WERI-Rb-1 (cell line): ENCODE results near the gene RBMS1.

Experiments used
- DNase-seq: peaks from one replicate; pipeline ENCODE4 v3.0.0-alpha.2; 2020
- H3K27ac ChIP-seq: fragments of 250-450 bp; sonication (Bioruptor Pico); 2 replicates; pipeline ENCODE4 v1.5.1; 2020; ENCODE audit warnings: mild to moderate bottlenecking, moderate library complexity
- H3K27me3 ChIP-seq: fragments of 250-450 bp; sonication (Bioruptor Pico); 2 replicates; pipeline ENCODE4 v1.5.1; 2021; ENCODE audit warnings: mild to moderate bottlenecking, low read depth, moderate library complexity; ENCODE audit not compliant: insufficient read depth, severe bottlenecking
- H3K36me3 ChIP-seq: fragments of 250-450 bp; sonication (Bioruptor Pico); 2 replicates; pipeline ENCODE4 v1.5.1; 2020; ENCODE audit warnings: mild to moderate bottlenecking, moderate library complexity
- H3K4me3 ChIP-seq: 2 replicates; pipeline ENCODE4 v1.5.1; 2011; ENCODE audit warnings: low read depth, mild to moderate bottlenecking, control low read depth, low read length
- H3K9me3 ChIP-seq: fragments of 250-450 bp; sonication (Bioruptor Pico); 2 replicates; pipeline ENCODE4 v1.5.1; 2021; ENCODE audit warnings: mild to moderate bottlenecking, moderate library complexity; ENCODE audit not compliant: severe bottlenecking
- TF ChIP-seq, protein P1 (sequence below): IDR thresholded peaks from 2 replicates; pipeline ENCODE4 v1.5.1; 2011; ENCODE audit warnings: low read depth, mild to moderate bottlenecking, control low read depth, inconsistent platforms, low read length

The RBMS1 gene

DNA sequence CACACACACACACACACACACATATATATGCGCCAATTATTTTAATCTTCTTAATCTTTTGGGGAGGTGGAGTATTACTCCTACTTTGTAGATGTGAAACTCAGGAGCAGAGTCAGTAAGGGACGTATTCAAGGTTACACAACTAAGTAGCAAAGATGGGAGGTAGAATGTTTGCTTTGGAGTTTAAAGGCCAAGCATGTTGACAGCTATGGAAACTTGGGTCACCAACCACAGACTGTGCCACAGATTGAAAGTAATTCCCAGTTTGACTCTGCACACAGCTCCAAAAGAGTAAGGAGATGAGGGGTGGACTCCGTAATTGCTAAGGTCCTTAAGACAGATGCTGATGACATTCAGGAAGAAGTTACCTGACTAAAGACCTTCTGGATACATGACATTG lies 168.7 kb downstream of the RBMS1 start:
- H3K9me3 ChIP-seq, result no peaks in the 10 kb centered on the region
- no peak for DNase-seq
- H3K4me3 ChIP-seq, result no peak overlapping the region
- TF ChIP-seq, protein P1, sequence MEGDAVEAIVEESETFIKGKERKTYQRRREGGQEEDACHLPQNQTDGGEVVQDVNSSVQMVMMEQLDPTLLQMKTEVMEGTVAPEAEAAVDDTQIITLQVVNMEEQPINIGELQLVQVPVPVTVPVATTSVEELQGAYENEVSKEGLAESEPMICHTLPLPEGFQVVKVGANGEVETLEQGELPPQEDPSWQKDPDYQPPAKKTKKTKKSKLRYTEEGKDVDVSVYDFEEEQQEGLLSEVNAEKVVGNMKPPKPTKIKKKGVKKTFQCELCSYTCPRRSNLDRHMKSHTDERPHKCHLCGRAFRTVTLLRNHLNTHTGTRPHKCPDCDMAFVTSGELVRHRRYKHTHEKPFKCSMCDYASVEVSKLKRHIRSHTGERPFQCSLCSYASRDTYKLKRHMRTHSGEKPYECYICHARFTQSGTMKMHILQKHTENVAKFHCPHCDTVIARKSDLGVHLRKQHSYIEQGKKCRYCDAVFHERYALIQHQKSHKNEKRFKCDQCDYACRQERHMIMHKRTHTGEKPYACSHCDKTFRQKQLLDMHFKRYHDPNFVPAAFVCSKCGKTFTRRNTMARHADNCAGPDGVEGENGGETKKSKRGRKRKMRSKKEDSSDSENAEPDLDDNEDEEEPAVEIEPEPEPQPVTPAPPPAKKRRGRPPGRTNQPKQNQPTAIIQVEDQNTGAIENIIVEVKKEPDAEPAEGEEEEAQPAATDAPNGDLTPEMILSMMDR, result no peak
- H3K27ac ChIP-seq, result no peak overlapping the region
- no peaks in the 10 kb centered on the region for H3K36me3 ChIP-seq
- H3K27me3 ChIP-seq, result no peaks in the 10 kb centered on the region

DNA sequence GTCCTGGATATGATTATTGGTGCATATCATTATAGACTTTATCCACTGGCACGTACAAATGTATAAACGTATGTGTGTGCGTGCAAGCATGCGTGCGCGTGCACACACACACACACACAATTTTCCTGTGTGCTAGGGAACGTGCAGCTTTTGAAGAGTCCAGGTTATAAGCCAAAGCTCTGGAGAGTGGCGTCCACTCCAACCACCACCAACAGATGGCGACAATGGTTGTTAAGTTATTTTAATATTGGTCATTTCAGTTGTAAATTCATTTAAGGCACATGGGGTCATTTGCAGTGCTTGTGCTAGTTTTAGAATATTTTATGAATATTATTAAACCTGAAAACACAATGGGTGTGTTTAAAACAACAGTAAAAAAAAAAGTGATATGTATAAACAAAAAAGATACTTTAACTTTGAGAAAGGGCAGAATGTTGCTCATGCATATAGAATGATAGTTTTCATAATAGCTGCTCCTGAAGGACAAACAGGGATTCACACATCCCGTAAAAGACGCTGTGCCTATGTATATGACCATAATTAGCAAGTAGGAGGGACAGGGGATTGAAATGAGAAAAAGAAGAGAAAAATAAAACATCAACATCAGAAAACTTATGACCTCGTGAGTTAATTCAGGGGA lies 169.3 kb downstream of the RBMS1 start:
- peak; percentile 53 for DNase-seq
- no peaks in the 10 kb centered on the region for H3K9me3 ChIP-seq
- H3K36me3 ChIP-seq, result no peaks in the 10 kb centered on the region
- H3K27ac ChIP-seq, result no peak overlapping the region
- H3K27me3 ChIP-seq, result no peaks in the 10 kb centered on the region
- TF ChIP-seq, protein P1, result peak; percentile 66
- H3K4me3 ChIP-seq, result no peak overlapping the region

DNA sequence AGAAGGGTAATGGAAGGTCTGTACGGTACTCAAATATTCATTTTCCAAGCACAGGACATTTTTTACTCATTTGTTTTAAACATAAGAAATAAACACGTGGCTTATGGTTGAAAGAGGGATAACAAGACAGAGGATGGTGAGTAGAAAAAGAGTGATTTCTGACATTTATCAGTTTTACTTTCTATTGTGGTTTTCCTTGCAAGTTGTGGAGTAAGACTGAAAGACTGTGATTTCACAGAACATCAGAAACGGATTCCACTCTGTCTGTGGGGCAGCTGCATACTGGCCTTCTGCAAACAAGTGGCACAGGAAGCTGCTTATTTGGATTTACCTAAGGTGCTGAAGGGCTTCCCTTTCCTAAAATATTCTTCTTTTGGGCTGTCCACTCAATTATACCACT lies 171.3 kb downstream of the RBMS1 start:
- Histone ChIP-seq H3K36me3 (no peaks in the 10 kb centered on the region), H3K4me3 (no peak overlapping the region), H3K27ac (no peak overlapping the region), H3K27me3 (no peaks in the 10 kb centered on the region), H3K9me3 (no peaks in the 10 kb centered on the region)
- no peak for DNase-seq
- TF ChIP-seq, protein P1, result no peak

- Histone ChIP-seq H3K4me3 (no peak overlapping the region), H3K36me3 (no peaks in the 10 kb centered on the region), H3K27me3 (no peaks in the 10 kb centered on the region), H3K27ac (no peak overlapping the region), H3K9me3 (no peaks in the 10 kb centered on the region)
- TF ChIP-seq, protein P1, result no peak
- DNase-seq, result no peak
These were observed 172.6 kb downstream of the RBMS1 start for GRCh38 chr2:160321006-160321405.

DNA sequence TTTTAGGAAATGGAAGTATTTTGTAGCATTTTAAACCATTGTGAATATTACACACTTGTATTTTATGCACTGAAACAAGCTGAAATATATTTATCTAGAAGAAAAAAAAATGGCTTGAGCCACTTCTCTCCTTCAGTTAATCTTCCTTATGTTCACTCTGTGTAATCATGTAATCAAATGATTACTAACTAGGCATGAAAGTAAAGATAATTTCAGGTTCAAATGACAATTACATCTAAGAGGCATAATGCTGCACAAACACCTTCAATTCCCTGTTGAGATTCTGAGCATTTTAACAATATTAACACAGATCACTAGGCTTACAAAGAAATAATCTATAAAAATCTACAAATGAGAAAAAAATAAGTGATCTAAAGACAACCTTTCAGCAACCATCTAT lies 173.9 kb downstream of the RBMS1 start:
- no peaks in the 10 kb centered on the region for H3K36me3 ChIP-seq
- no peaks in the 10 kb centered on the region for H3K9me3 ChIP-seq
- no peaks in the 10 kb centered on the region for H3K27me3 ChIP-seq
- H3K27ac ChIP-seq, result no peak overlapping the region
- TF ChIP-seq, protein P1, result no peak
- DNase-seq, result no peak
- H3K4me3 ChIP-seq, result no peak overlapping the region

GRCh38 chr2:160318218-160318617 lies 175.4 kb downstream of the RBMS1 start:
- TF ChIP-seq, protein P1, result no peak
- no peaks in the 10 kb centered on the region for H3K36me3 ChIP-seq
- DNase-seq, result no peak
- H3K4me3 ChIP-seq, result no peak overlapping the region
- no peak overlapping the region for H3K27ac ChIP-seq
- no peaks in the 10 kb centered on the region for H3K9me3 ChIP-seq
- H3K27me3 ChIP-seq, result no peaks in the 10 kb centered on the region
